Measurements from ENCODE around the gene ADGRA3. TPM values are rescaled to one million over a fixed set of nuclear protein-coding genes. Genes with fewer than 3 reads are reported as not detected.

The ADGRA3 gene
- total RNA-seq, result 87.5 TPM

GRCh38 chr4:22515888-22516541 lies at the start of gene ADGRA3:
Gene ADGRA3 (minus strand): TSS chr4:22516066. CDS start chr4:22515784, 282 bp downstream.

Other genes with a start within 250 kb of the ADGRA3 start
- gene GBA3, start 176.9 kb upstream of the ADGRA3 start, total RNA-seq, result not detected

Measured in camera-type eye (tissue), 1 donor.